ENCODE results near the gene CTSV.
"Not testable (repeated sequence)": the region's sequence is repeated elsewhere in the genome, so short reads cannot be mapped to it uniquely, and the experiment has no call there.

The CTSV gene

GRCh38 chr9:97038611-97039513, at the start of gene CTSV:
TSS of gene CTSV (minus strand) at chr9:97039142. CDS start at chr9:97038043, 1,099 bp downstream.
- peak; percentile 83 for DNase-seq

- not testable (repeated sequence) for DNase-seq
Measured at GRCh38 chr9:97087668-97088215, 48.8 kb upstream of the CTSV start.

DNA sequence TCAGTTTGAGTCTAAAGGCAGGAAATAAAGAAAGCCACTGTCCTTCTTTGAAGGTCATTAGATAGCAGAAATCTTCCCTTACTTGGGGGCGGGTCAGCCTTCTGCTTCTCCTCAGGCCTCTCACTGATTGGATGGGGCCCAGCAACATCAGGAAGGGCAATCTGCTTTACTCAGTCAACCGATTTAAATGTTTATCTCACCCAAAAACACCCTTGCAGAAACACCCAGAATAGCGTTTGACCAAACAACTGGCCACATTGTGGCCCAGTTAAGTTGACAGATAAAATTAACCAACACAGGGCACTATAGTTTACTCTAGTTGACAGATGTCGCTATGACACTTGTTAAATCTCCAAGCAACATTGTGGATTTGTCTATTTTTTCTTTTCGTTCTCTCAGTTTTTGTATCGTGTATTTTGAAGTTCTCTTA, 45.6 kb upstream of the CTSV start:
- not testable (repeated sequence) for DNase-seq

DNA sequence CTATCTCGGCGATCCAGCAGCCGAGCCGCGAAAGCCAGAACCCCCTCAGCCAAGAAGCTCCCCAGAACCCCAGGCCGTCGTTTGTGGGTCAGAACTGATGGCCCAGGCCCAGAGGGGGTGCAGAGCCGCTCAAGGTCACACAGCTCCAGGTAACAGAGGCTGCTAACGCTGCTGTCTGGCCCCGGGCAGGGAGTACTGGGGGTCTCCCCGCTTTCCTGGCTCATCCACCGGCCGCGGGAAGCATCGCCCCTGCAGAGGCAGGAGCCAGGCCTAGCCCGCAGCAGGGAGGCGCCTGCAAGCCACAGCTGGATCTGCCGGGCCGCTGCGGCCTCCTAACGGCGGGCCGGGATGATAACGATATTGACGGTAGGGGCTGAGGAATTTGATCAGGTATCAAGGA, 39.4 kb upstream of the CTSV start:
- no peak for DNase-seq

DNA sequence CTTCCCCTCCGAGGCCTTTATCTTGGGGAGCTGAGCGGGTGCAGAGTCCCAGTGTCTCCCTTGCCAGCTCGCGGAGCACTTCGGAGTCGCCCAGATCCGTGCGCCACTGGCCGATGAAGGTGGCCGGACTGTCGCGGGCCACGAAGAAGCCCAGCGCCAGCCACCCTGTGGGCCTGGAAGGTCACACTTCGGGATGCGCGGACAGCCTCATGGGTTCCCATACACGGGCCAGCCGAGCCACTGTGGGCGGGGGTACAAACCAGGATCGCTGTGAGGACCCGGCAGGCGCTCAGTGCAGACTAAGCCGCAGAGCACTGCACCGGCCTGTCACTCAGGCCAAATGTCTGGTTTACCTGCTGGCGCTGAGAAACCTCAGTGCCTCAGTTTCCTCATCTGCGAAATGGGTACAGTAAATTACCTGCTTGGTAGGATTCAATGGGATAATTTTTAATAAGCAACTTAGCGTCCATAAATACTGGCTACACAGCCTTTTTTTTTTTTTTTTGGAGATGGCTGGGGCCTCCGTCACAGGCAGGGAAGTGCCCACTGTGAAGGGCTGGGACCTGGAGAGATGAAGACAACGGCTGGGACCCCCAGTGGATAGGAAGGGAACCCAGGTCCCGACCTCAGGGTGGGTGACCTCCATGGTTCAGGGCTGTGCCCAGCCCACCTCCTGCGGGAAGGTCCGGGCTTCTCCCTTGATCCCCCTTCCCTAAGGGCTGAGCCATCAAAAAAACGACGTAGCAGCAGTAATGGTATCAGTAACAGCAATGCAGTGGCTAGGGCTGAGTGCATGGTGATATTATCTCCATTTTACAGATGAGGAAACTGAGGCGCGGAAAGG, 38.7 kb upstream of the CTSV start:
- DNase-seq = no peak

DNA sequence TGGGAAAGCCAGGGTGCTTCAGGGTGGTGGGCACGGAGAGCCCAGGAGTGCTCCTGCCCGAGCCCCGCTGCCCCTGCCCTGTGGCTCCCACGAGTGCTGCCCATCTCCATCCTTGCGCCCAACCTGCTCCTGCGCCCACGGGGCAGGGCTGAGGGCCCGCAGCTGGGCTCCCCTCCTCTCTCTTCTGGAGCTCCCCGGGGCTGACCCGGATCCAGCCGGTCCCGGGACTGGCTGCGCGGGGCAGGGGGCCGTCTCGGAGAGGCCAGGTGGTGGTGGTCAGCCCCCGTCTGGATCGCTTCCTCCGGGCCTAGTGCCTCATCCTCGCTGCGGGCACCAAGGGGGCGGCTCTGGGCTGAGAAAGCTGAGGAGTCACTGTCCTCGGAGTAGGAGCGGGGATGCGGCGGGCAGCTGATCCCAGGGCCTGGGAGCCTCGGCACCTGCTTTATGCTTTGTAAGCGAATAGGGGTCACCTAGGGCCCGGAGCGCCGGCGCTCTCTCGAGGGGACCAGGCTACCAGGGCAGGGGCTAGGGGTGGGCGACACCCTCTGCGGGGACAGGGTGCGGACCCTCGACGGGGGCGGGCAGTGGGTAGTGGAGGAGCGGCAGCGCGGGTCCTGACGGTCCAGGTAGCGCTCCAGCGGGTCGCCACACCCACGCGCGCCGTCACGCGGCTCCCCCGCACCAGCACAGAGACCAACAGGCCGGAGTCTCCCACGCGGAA, 37.9 kb upstream of the CTSV start:
- DNase-seq = not testable (repeated sequence)

DNA sequence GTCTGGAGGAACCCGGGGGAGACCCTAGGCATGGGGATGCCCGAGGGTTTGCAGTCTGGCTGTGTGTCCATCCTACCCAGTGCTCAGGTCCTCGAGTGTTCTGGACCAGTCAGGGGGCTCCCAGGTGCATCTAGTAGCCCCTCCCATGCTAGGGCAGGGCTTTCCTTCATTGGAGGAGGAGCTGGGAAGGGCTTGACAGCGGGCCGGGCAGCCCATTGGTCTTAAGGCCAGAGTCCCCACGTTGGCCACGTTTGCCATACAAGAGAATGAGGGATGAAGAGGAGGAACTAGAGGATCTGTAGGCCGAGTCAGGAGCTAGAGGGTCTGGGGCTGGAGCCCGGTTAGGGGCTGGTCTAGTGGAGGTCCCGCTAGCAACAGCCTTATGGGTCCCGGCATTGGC, 37.3 kb upstream of the CTSV start:
- no peak for DNase-seq

DNA sequence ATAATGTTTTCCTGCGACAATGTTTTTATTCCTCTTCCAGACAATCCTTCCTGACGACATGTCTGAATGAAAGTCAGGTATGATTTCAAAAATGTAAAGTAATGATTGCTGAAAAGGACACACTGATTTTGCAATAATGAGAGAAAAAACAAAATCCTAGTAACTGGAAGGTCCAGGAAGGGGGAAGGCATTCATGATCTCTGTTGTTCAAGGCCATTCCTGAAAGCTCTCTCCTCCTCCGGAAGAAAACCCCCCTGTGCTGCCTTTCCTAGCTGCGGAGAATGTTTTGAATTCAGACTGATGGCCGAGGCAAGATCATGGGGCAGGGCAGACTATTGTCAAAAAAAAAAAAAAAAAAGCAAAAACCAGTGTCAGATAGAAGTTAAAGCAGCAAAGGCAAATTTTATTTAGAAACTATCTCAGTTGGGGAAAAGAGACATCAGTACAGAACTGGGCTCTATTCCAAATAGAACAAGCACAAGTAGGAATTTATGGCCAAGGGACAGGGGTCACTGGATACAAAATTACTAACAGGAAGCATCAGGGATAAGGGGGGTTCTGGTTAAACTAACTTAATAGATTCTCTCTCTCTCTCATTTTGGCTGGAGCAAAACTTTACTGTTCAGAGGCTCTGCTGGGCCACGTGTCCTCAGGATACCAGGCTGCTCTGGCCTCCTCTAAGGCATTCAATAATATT, 36.5 kb upstream of the CTSV start:
- DNase-seq = no peak

- no peak for DNase-seq
Measured at GRCh38 chr9:97073506-97073905, 34.6 kb upstream of the CTSV start.

- no peak for DNase-seq
Measured at GRCh38 chr9:97072285-97072776, 33.4 kb upstream of the CTSV start.

DNA sequence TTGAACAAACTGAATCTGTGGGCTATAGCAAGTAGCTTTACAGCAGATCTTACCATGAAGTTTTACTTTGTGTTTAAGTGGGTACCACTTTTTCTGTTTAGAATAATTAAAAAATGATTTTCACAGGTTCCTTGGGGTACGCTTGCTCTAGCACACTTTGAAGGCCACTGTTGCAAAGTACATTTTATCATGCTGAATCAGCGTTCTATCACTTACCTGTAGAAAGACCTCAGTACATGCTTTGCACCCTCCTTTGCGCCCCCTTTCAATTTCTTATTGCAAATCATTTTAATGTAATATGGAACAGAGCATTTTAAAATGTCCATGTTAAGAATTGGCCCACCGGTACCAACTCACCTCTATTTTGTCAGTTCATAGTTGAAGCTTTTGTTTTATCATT, 31.4 kb upstream of the CTSV start:
- DNase-seq = not testable (repeated sequence)

GRCh38 chr9:97067490-97067889, 28.5 kb upstream of the CTSV start:
- DNase-seq = no peak

DNA sequence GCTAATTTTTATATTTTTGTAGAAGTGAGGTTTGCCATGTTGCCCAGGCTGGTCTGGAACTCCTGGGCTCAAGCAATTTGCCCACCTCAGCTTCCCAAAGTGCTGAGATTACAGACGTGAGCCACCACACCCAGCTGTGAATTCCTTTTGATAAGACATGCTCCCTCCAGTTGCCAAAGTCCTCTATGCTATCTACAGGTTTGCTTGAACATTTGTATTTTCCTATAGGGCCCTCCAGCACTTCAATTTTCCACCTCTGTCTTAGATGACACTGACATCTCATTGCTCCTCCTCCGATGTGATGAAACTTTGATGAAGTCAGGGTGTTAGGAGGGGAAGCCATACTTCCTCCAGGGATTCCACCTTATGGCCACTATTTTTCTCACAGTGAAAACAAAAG, 25.2 kb upstream of the CTSV start:
- DNase-seq = no peak

DNA sequence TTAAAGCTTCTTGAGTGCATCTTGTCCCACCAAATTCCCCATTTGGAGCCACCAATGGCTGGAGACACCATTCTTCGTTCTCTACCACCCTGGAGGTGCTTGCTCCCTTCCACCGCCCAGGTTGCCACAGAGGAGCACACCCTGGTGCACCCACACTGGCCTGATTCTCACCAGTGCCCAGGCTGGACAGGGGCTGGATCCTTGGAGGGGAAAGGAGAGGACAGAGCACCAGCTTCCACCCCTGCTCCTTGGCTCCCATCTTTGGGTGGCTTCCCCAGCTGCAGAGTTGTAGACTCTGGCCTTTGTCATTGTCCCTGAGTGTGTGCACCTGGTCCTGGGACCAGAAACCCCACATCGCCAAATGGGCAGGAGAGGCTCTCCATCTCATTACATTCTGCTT, 21.9 kb upstream of the CTSV start:
- DNase-seq = no peak

- DNase-seq = no peak
Measured at GRCh38 chr9:97059626-97060025, 20.7 kb upstream of the CTSV start.

DNA sequence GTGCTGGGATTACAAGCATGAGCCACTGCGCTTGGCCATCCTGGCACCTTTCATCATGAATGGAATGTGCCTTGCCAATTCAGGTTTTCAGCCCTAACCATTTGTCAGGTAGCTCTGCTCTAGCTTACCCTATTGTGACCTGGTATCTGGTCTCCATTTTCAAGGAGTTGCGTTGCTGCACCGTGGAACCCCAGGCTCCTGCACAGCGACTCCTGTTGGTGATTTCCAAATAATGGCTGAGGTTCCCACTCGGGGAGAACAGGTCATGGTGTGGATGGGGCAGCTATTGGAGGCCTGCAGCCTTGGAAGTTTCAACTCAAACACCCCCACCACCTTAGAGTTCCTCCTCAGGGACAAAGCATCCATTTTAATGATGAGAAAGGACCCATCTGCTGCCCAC, 18.7 kb upstream of the CTSV start:
- DNase-seq = no peak

DNA sequence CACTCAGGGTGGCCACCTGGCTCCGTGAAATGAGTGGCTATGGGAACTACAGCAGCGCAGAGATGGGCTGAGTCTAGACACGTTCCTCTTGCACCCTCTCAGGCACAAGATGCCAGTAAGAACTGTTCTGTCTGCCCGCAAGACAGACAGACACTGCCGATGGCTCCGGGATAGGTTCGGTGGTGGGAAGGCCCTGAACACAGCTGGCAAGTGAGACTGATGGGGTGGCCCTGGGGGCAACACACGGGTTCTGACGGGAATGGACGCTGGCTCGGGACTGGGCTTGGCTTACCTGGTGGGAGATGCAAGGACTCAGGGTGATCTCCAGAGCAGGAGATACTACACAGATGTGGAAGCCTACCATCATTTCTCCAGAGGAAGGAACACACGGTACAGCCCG, 16.9 kb upstream of the CTSV start:
- not testable (repeated sequence) for DNase-seq

DNA sequence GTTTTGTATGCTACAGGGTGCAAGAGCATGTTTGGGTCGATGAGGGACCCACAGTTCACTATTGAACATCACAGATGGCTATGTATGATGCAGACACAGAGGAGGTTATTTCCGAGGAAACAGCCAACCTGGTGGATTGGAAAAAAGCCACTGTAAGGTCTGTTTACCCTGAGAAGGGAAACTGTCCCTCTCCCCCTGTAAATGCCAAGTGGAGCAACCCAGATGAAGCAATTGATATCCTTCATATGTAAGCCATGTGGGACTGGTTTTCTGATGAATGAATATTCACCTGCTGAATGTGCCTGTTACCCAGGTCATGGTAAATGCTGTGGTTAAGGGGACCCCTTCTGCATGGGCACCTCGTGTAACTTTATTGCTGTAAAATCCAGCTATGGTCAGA, 14.8 kb upstream of the CTSV start:
- no peak for DNase-seq

- DNase-seq = no peak
Measured at GRCh38 chr9:97052735-97053134, 13.8 kb upstream of the CTSV start.

DNA sequence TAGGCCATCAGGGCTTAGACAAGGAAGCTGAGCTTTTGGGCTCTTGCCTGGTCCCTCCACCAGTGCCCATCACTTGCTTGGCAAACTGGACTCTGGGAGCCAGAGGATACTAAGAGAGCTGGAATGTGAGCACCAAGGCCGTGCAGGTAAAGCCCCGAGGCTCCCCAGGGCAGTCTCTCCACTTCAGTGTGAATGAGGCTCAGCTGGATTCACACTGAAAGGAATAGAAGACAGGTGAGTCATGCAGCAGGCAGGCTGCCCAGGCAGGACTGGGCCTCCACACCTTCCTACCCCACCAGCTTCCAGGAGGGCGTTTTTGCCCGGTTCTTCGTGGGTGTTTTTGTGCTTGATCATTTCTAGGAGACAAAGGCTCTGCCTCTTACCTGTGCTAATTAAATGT, 7.3 kb upstream of the CTSV start:
- DNase-seq = no peak

DNA sequence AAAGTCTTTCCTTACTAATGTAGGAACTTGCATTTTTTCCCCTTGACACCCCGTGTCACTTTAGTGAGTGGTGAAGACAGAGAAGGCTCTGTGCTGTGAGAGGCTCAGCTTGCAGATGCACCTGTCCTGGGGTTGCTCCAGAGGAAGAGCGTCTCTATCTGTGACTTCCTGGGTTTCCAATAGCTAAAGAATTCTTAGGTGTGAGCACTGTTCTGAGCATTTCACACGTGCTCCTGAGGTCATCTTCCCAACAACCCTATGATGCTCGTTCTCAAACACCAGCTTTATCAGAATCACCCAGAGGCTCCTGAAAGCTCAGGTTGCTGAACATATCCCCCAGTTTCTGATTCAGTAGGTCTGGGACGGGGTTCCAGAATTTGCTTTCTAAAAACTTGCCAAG, 6.4 kb upstream of the CTSV start:
- DNase-seq = no peak

DNA sequence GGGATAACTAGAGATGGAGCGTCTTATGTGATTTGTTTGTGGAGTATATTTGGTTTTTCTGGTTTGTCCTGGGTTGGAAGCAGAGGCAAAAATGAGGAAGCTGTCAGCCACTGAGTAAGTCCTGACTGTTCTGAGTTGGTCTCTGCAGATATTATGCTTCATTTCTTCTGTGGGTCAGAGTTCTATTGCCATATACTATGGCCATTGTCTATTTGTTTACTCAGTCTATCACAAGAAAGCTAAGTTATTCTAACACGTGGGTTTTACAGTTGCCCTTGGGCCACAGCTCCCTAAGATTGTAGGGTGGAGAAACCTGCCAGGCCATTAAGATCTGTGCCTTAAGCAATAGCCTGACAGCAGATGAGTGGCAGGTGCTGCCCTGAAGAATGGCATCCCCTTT, 3.0 kb upstream of the CTSV start:
- DNase-seq = no peak

All from midbrain (tissue), 1 donor.